IMR-90 (cell line): ENCODE measurements around the gene FHAD1.

Experiments used
- CTCF ChIP-seq: conservative IDR thresholded peaks from 2 replicates; pipeline ENCODE4 v1.5.1; 2012; ENCODE audit warnings: mild to moderate bottlenecking, low read depth, low read length, improper control_type of control experiment
- MAZ ChIP-seq: IDR thresholded peaks from 2 replicates; pipeline ENCODE4 v1.6.1; 2012; ENCODE audit warnings: low read depth, mild to moderate bottlenecking, low read length, improper control_type of control experiment, moderate library complexity, borderline replicate concordance
- POLR2A ChIP-seq: IDR thresholded peaks from 2 replicates; pipeline ENCODE4 v1.6.1; 2012; ENCODE audit warnings: mild to moderate bottlenecking, low read depth, low read length

DNA sequence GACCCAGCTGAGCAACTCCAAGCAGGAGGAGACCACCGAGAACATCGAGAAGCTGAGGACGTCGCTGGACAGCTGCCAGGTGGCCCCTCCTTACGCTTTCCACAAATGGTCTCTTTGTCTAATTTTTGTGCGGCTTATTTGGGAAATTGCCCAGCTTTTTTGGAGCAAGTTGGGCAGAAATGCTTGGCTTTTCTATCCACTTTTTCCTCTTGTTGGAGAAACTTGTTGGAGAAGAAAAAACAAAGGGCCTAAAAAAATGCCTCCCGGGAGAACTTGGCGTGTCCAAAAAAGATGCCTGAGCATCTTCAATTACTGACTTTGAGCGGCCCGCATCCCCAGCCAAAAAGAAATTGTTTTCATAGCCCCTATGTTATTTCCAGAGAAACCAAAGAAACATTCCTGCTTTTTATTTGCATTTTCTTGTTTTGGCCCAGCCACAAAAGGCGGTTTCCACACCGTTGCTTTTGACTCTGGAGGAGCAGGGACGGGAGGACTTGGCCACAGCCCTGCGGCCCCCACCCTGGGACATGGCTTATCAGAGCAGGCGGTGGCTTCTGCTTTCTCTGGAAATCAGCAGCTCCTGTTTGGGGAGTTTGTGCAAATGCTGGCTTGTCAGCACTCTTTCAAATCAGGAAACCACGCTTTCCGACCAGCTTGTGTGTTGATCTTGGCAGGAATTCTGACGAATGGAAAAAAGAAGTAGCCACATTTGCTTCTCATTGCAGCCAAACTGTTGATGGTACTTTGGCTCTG is 81.5 kb downstream of the FHAD1 start:
- TF ChIP-seq CTCF (no peak), POLR2A (no peak), MAZ (no peak)
